HepG2 (cell line): ENCODE measurements around the gene EMID1. TPM values are rescaled to one million over a fixed set of nuclear protein-coding genes. Genes with fewer than 3 reads are reported as not detected.

Experiments
- ATAC-seq: fragments of 200-7000 bp; cut with Tn5 transposase; 3 replicates; pipeline ENCODE4 v1.9.1; 2020; ENCODE audit warnings: mild to moderate bottlenecking, moderate library complexity
- BruUV-seq: library from RNA; stranded (reverse); fragments of 400-500 nt; replicated peaks from 2 replicates; lab custom pipeline; 2021; lab: Mats Ljungman, UMichigan
- CTCF ChIA-PET: fragments of 300-600 bp; formaldehyde crosslinking; extraction: SDS; loops from one replicate; lab custom pipeline; 2021; ENCODE audit warnings: low total read pairs, inconsistent platforms, low intra/inter-chr PET ratio; lab: Yijun Ruan, JAX
- POLR2A ChIA-PET: fragments of 350-600 bp; sonication (Branson Sonifier 250); formaldehyde crosslinking; loops from one replicate; lab custom pipeline; 2020; ENCODE audit warnings: antibody characterized with exemption, inconsistent platforms; lab: Yijun Ruan, JAX
- DNase-seq: peaks from one replicate; pipeline ENCODE4 v3.0.0-alpha.2; 2015; ENCODE audit warnings: low spot score
- FAIRE-seq: peaks from 3 replicates; lab custom pipeline; 2011; peaks lifted over from hg19 to GRCh38; lab: Jason Lieb, UNC
- H2AFZ ChIP-seq: one replicate; pipeline ENCODE4 v1.6.1; 2011; ENCODE audit warnings: low read length, inconsistent platforms
- H3K27ac ChIP-seq: fragments of 300-600 bp; 3 replicates; pipeline ENCODE4 v1.8.0; 2011; ENCODE audit warnings: mixed run types, mild to moderate bottlenecking, mixed read lengths, low read length, inconsistent platforms; ENCODE audit not compliant: insufficient read depth; ENCODE audit errors: extremely low read length
- H3K27me3 ChIP-seq, 2 experiments: fragments of 200-600 bp in 1 of 2; 2 replicates in 1 of 2; 3 replicates in 1 of 2; pipeline versions ENCODE4 v1.6.0 to v1.8.0; 2011; ENCODE audit warnings: low read length in 2 of 2, mild to moderate bottlenecking in 2 of 2, moderate library complexity in 2 of 2, inconsistent platforms in 1 of 2; ENCODE audit not compliant: insufficient read depth in 2 of 2, control insufficient read depth in 1 of 2
- H3K36me3 ChIP-seq, 2 experiments: fragments of 200-600 bp in 1 of 2; replicated peaks in 1 of 2; 2 replicates in 1 of 2; 3 replicates in 1 of 2; pipeline versions ENCODE4 v1.5.1 to v1.8.0; 2011; ENCODE audit warnings: low read length in 2 of 2, inconsistent platforms in 1 of 2; ENCODE audit not compliant: insufficient read depth in 2 of 2, control insufficient read depth in 1 of 2
- H3K4me1 ChIP-seq: 2 replicates; pipeline ENCODE4 v1.5.1; 2012; ENCODE audit warnings: low read length, inconsistent platforms; ENCODE audit not compliant: insufficient read depth
- H3K4me2 ChIP-seq: 2 replicates; pipeline ENCODE4 v1.6.0; 2011; ENCODE audit warnings: low read depth, low read length, inconsistent platforms
- H3K4me3 ChIP-seq, 3 experiments: fragments of 200-600 bp in 1 of 3; sonication (generic), shearing (Covaris generic) in 1 of 3; replicated peaks in 1 of 3; 2 replicates each; pipeline ENCODE4 v1.5.1; 2011 to 2016; ENCODE audit warnings: low read length in 3 of 3, inconsistent platforms in 2 of 3, low read depth in 2 of 3, mild to moderate bottlenecking in 2 of 3, control low read depth in 1 of 3, mixed read lengths in 1 of 3; ENCODE audit not compliant: insufficient read depth in 1 of 3
- H3K79me2 ChIP-seq: one replicate; pipeline ENCODE4 v1.6.1; 2011; ENCODE audit warnings: low read length, inconsistent platforms; ENCODE audit not compliant: insufficient read depth
- H3K9ac ChIP-seq: 2 replicates; pipeline ENCODE4 v1.6.0; 2011; ENCODE audit warnings: mild to moderate bottlenecking, low read depth, low read length, inconsistent platforms; ENCODE audit not compliant: insufficient read depth
- H3K9me3 ChIP-seq: 2 replicates; pipeline ENCODE4 v1.5.1; 2012; ENCODE audit warnings: mild to moderate bottlenecking, low read length
- H4K20me1 ChIP-seq: 2 replicates; pipeline ENCODE4 v1.6.0; 2011; ENCODE audit warnings: inconsistent platforms, mild to moderate bottlenecking, low read length, moderate library complexity; ENCODE audit not compliant: insufficient read depth
- FOXA3 ChIP-seq: IDR thresholded peaks from 2 replicates; pipeline ENCODE4 v1.6.1; 2016; ENCODE audit warnings: missing genetic modification reagents, missing compliant biosample characterization
- KDM5A ChIP-seq: fragments of 200-600 bp; sonication (generic); IDR thresholded peaks from 2 replicates; pipeline ENCODE4 v1.7.0; 2018; ENCODE audit warnings: antibody characterized with exemption, mild to moderate bottlenecking, low read length, borderline replicate concordance
- KLF6 ChIP-seq: IDR thresholded peaks from 2 replicates; pipeline ENCODE4 v1.8.0; 2016; ENCODE audit warnings: missing biosample characterization, missing genetic modification reagents
- MAFG ChIP-seq: sonication (generic); formaldehyde crosslinking; IDR thresholded peaks from 2 replicates; pipeline ENCODE4 v1.5.1; 2020; ENCODE audit warnings: mild to moderate bottlenecking, missing genetic modification reagents
- MBD4 ChIP-seq: IDR thresholded peaks from 2 replicates; pipeline ENCODE4 v1.6.1; 2012; ENCODE audit warnings: low read length, inconsistent platforms, borderline replicate concordance
- MYNN ChIP-seq: sonication (generic); formaldehyde crosslinking; IDR thresholded peaks from 2 replicates; pipeline ENCODE4 v1.4.0; 2020; ENCODE audit warnings: mild to moderate bottlenecking, low read depth, missing genetic modification reagents
- POLR2AphosphoS2 ChIP-seq: IDR thresholded peaks from 2 replicates; pipeline ENCODE4 v1.6.1; 2011; ENCODE audit warnings: low read depth, low read length, improper control_type of control experiment
- RBFOX2 ChIP-seq: fragments of 200-400 bp; formaldehyde crosslinking; IDR thresholded peaks from 2 replicates; pipeline ENCODE4 v1.6.1; 2017; ENCODE audit warnings: low read depth, mild to moderate bottlenecking, low read length
- SAP130 ChIP-seq: IDR thresholded peaks from 2 replicates; pipeline ENCODE4 v1.6.1; 2016; ENCODE audit warnings: low read depth
- SNAI1 ChIP-seq: sonication (generic); formaldehyde crosslinking; IDR thresholded peaks from 2 replicates; pipeline ENCODE4 v1.5.0; 2020; ENCODE audit warnings: mild to moderate bottlenecking, missing genetic modification reagents, borderline replicate concordance
- YY1 ChIP-seq: IDR thresholded peaks from 2 replicates; pipeline ENCODE4 v1.6.1; 2011; ENCODE audit warnings: low read length, low read depth, moderate library complexity, mild to moderate bottlenecking; ENCODE audit not compliant: insufficient read depth, insufficient replicate concordance
- ZBTB20 ChIP-seq: sonication (generic); formaldehyde crosslinking; IDR thresholded peaks from 2 replicates; pipeline ENCODE4 v1.8.1; 2023; ENCODE audit warnings: missing genetic modification reagents, low read depth, mild to moderate bottlenecking, borderline replicate concordance
- ZNF3 ChIP-seq: IDR thresholded peaks from 2 replicates; pipeline ENCODE4 v1.7.0; 2017; ENCODE audit warnings: inconsistent platforms
- ZNF432 ChIP-seq: sonication (generic); formaldehyde crosslinking; IDR thresholded peaks from 2 replicates; pipeline ENCODE4 v1.5.0; 2020; ENCODE audit warnings: missing genetic modification reagents, mild to moderate bottlenecking, borderline replicate concordance
- ZNF557 ChIP-seq: sonication (generic); formaldehyde crosslinking; IDR thresholded peaks from 2 replicates; pipeline ENCODE4 v1.4.0; 2020; ENCODE audit warnings: missing genetic modification reagents
- WGBS: methylation state at CpG from one replicate; pipeline ENCODE4 v1.1.6; 2017; ENCODE audit warnings: low lambda C conversion rate; 5-methylcytosine and 5-hydroxymethylcytosine counted together
- in situ Hi-C: cut with HindIII; loops from 2 replicates; pipeline ENCODE4 v1.10.0; 2017; ENCODE audit warnings: low pct_unique_long_range_greater_than_20kb; ENCODE audit not compliant: extremely low pct_ligation_motif_present
- intact Hi-C: fragments of 100-400 bp; cut with micrococcal nuclease; formaldehyde crosslinking; loops from one replicate; pipeline ENCODE4 v1.10.0; 2022; ENCODE audit not compliant: unreplicated experiment
- polyA plus RNA-seq, 8 experiments: library from polyadenylated mRNA; depleted of rRNA in 3 of 8; stranded (reverse) in 7 of 8; unstranded in 1 of 8; fragments of >200 nt; fragmentation: Illumina TruSeq in 4 of 8; extraction: Trizol in 4 of 8; gene quantifications; 2 replicates each; pipeline versions ENCODE4 v1.2.1 to v1.2.3, GENCODE V29; 2011 to 2016; ENCODE audit warnings: low read depth in 4 of 8, missing spikeins in 1 of 8, mixed read lengths in 1 of 8; ENCODE audit not compliant: insufficient read depth in 1 of 8
- total RNA-seq, 5 experiments: library from RNA; depleted of rRNA; stranded (reverse); fragments of >200 nt; fragmentation: Illumina TruSeq; extraction: Trizol; gene quantifications; 2 replicates each; pipeline ENCODE4 v1.2.3, GENCODE V29; 2016; ENCODE audit warnings: low read depth in 1 of 5
- TF ChIP-seq, protein P1 (sequence below): sonication (generic); formaldehyde crosslinking; IDR thresholded peaks from 2 replicates; pipeline ENCODE4 v1.4.0; 2020; ENCODE audit warnings: missing genetic modification reagents
- TF ChIP-seq, protein P2 (sequence below): sonication (generic); formaldehyde crosslinking; IDR thresholded peaks from 2 replicates; pipeline ENCODE4 v1.4.0; 2020; ENCODE audit warnings: mild to moderate bottlenecking, missing genetic modification reagents
- TF ChIP-seq, protein P3 (sequence below): IDR thresholded peaks from 2 replicates; pipeline ENCODE4 v1.6.1; 2012; ENCODE audit warnings: inconsistent platforms
- TF ChIP-seq, protein P4 (sequence below): sonication (generic); formaldehyde crosslinking; IDR thresholded peaks from 2 replicates; pipeline ENCODE4 v1.5.0; 2020; ENCODE audit warnings: mild to moderate bottlenecking, missing genetic modification reagents, borderline replicate concordance

EMID1 gene
- total and polyA plus RNA-seq, 2 of the 13 experiments (the other 11 are each of a cell fraction or from before 2014, with no cell fraction given) = 0.45 to 0.82 TPM

DNA sequence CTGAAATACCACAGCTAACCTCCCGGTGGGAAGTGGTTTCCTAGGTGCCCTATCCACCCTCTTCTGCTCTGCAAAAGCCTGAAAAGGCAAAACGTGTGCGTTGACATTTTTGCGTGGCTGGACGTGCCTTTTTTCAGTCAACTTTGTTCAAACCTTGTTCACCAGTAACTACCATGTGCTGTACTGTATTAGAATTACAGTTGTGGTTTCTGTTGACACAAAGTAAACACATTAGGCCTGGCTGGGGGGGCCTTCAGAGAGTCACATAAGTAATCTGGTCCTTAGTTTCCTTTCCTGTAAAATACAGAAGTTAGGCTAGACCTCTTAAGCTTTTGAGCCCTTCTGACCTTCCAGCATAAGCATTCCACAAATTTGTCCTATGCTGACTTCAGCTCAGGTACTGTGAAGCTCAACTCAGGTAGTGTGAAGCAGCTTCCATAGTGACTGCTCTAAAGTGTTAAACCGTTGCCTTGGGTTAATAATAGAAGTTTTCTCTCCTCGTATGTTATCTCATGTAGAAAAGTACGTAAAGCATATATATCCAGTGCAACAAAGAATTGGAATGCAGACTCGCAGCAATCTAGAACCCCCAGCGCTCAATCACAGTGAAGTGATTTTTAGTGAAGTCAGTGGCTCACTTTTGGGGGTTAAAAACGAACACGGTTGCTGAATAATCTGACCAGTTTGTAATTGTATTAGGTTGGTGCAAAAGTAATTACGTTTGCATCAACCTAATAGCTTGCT is 64.2 kb downstream of the EMID1 start:
- ATAC-seq (no peak), FAIRE-seq (no peak), DNase-seq (peak; percentile 39)
- POLR2A ChIA-PET = interaction anchor here (1.2 to 2.0 kb wide), 4 partner anchors 9 to 37 kb away, joined by 3 to 7 read pairs (median 4); partner anchors contain the start of gene GAS2L1
- H3K4me2 ChIP-seq = peak overlapping the region; percentile 90
- 8% methylated on average over 13 of the region's 13 CpGs for WGBS
- H3K4me3 ChIP-seq = peak overlapping the region; percentile 75 to 96 (median 93)
- no peaks in the 10 kb centered on the region for H3K9me3 ChIP-seq
- H3K9ac ChIP-seq = peak overlapping the region; percentile 100
- H4K20me1 ChIP-seq = peaks cover 56% of the 10 kb centered on the region
- intact Hi-C loops (no loop called here), in situ Hi-C loops (no loop called here)
- peak overlapping the region; percentile 98 for H3K27ac ChIP-seq
- H2AFZ ChIP-seq = no peak overlapping the region
- no peaks in the 10 kb centered on the region; a peak in 1 of 5 replicates for H3K27me3 ChIP-seq
- H3K4me1 ChIP-seq = peaks cover 68% of the 10 kb centered on the region
- CTCF ChIA-PET = no interaction called here
- peaks cover 10 to 41% of the 10 kb centered on the region in 2 experiments for H3K36me3 ChIP-seq
- H3K79me2 ChIP-seq = peaks cover 89% of the 10 kb centered on the region
- no TSS peak for BruUV-seq
- TF ChIP-seq, protein P1, sequence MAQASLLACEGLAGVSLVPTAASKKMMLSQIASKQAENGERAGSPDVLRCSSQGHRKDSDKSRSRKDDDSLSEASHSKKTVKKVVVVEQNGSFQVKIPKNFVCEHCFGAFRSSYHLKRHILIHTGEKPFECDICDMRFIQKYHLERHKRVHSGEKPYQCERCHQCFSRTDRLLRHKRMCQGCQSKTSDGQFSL (CRISPR knock-in tag) = 0 out of 2 replicates have a peak, but pooled peaks have one; percentile 44
- TF ChIP-seq RBFOX2 = 0 out of 2 replicates have a peak, but pooled peaks have one; percentile 12
- no peak for TF ChIP-seq ZNF432 (CRISPR knock-in tag)
- TF ChIP-seq YY1 = no peak
- 0 out of 2 replicates have a peak, but pooled peaks have one; percentile 44 for TF ChIP-seq POLR2AphosphoS2
- TF ChIP-seq FOXA3 = peak; percentile 78
- TF ChIP-seq, protein P2, sequence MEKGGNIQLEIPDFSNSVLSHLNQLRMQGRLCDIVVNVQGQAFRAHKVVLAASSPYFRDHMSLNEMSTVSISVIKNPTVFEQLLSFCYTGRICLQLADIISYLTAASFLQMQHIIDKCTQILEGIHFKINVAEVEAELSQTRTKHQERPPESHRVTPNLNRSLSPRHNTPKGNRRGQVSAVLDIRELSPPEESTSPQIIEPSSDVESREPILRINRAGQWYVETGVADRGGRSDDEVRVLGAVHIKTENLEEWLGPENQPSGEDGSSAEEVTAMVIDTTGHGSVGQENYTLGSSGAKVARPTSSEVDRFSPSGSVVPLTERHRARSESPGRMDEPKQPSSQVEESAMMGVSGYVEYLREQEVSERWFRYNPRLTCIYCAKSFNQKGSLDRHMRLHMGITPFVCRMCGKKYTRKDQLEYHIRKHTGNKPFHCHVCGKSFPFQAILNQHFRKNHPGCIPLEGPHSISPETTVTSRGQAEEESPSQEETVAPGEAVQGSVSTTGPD = 0 out of 2 replicates have a peak, but pooled peaks have one; percentile 15
- 0 out of 2 replicates have a peak, but pooled peaks have one; percentile 8 for TF ChIP-seq KDM5A
- peak; percentile 75 for TF ChIP-seq SAP130
- TF ChIP-seq, protein P3, sequence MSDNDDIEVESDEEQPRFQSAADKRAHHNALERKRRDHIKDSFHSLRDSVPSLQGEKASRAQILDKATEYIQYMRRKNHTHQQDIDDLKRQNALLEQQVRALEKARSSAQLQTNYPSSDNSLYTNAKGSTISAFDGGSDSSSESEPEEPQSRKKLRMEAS = peak; percentile 52
- TF ChIP-seq MYNN (CRISPR knock-in tag) = no peak
- TF ChIP-seq MBD4 = 0 out of 2 replicates have a peak, but pooled peaks have one; percentile 15
- no peak for TF ChIP-seq ZNF557 (CRISPR knock-in tag)
- no peak for TF ChIP-seq MAFG (CRISPR knock-in tag)
- TF ChIP-seq KLF6 = no peak
- no peak for TF ChIP-seq ZBTB20 (CRISPR knock-in tag)
- TF ChIP-seq SNAI1 (CRISPR knock-in tag) = 0 out of 2 replicates have a peak, but pooled peaks have one; percentile 51
- TF ChIP-seq, protein P4, sequence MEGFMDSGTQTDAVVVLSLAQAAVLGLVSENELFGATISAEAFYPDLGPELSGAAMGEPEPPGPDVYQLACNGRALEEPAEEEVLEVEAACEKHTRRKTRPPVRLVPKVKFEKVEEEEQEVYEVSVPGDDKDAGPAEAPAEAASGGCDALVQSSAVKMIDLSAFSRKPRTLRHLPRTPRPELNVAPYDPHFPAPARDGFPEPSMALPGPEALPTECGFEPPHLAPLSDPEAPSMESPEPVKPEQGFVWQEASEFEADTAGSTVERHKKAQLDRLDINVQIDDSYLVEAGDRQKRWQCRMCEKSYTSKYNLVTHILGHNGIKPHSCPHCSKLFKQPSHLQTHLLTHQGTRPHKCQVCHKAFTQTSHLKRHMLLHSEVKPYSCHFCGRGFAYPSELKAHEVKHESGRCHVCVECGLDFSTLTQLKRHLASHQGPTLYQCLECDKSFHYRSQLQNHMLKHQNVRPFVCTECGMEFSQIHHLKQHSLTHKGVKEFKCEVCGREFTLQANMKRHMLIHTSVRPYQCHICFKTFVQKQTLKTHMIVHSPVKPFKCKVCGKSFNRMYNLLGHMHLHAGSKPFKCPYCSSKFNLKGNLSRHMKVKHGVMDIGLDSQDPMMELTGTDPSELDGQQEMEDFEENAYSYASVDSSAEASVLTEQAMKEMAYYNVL (CRISPR knock-in tag) = no peak
- TF ChIP-seq ZNF3 (CRISPR knock-in tag) = no peak
